ENCODE measurements around the gene GPR137C. TPM values are rescaled to one million over a fixed set of nuclear protein-coding genes. Genes with fewer than 3 reads are reported as not detected.

The GPR137C gene
- total and polyA plus RNA-seq, 2 of the 13 experiments (the other 11 are each of a cell fraction or from before 2014, with no cell fraction given), result 0.34 to 0.51 TPM

- no peak for TF ChIP-seq ZBTB39 (CRISPR knock-in tag; IDR thresholded peaks at IDR 0.05)
- no peak for TF ChIP-seq ZBTB44 (CRISPR knock-in tag; IDR thresholded peaks at IDR 0.05)
- TF ChIP-seq ZNF44 (CRISPR knock-in tag; IDR thresholded peaks at IDR 0.05), result 0 out of 2 replicates have a peak, but pooled peaks have one; percentile 17
- TF ChIP-seq ZNF777 (CRISPR knock-in tag; IDR thresholded peaks at IDR 0.05), result no peak
- peak; percentile 27; the same call in 1 of the 2 replicates for TF ChIP-seq MAFF (IDR thresholded peaks at IDR 0.05; ENCODE audit: low read depth, low read length)
- no peak for TF ChIP-seq ZNF264 (CRISPR knock-in tag; IDR thresholded peaks at IDR 0.05)
- no peak for TF ChIP-seq RORA (CRISPR knock-in tag; IDR thresholded peaks at IDR 0.05)
- no peak for TF ChIP-seq ZNF124 (CRISPR knock-in tag; IDR thresholded peaks at IDR 0.05)
- TF ChIP-seq GZF1 (CRISPR knock-in tag; IDR thresholded peaks at IDR 0.05), result no peak
- TF ChIP-seq ZNF776 (CRISPR knock-in tag; IDR thresholded peaks at IDR 0.05), result no peak
- no peak for TF ChIP-seq ZBTB26 (CRISPR knock-in tag; IDR thresholded peaks at IDR 0.05; ENCODE audit: borderline replicate concordance)
- TF ChIP-seq ARID4A (CRISPR knock-in tag; IDR thresholded peaks at IDR 0.05; ENCODE audit: borderline replicate concordance), result no peak
- TF ChIP-seq PLRG1 (conservative IDR thresholded peaks at IDR 0.05), result no peak
- TF ChIP-seq ZNF350 (CRISPR knock-in tag; IDR thresholded peaks at IDR 0.05; ENCODE audit: borderline replicate concordance, low read depth), result no peak
- TF ChIP-seq ERF (CRISPR knock-in tag; IDR thresholded peaks at IDR 0.05), result no peak
- TF ChIP-seq IKZF5 (CRISPR knock-in tag; IDR thresholded peaks at IDR 0.05), result no peak
- TF ChIP-seq HDAC6 (IDR thresholded peaks at IDR 0.05; ENCODE audit: low read depth, low read length), result no peak
Observed at GRCh38 chr14:52553671-52554575, 1.3 kb downstream of the GPR137C start (continued).

All from HepG2 (cell line).